ENCODE results near the gene ELFN1.

GRCh38 chr7:1708596-1709251 lies 38.6 kb downstream of the ELFN1 start:
- no peak for TF ChIP-seq EP300 (IDR thresholded peaks at IDR 0.05)
- no peak for TF ChIP-seq CTCF (IDR thresholded peaks at IDR 0.05)
- no peak for TF ChIP-seq POLR2AphosphoS5 (IDR thresholded peaks at IDR 0.05)
